Measurements from ENCODE around the gene EBF3.

DNA sequence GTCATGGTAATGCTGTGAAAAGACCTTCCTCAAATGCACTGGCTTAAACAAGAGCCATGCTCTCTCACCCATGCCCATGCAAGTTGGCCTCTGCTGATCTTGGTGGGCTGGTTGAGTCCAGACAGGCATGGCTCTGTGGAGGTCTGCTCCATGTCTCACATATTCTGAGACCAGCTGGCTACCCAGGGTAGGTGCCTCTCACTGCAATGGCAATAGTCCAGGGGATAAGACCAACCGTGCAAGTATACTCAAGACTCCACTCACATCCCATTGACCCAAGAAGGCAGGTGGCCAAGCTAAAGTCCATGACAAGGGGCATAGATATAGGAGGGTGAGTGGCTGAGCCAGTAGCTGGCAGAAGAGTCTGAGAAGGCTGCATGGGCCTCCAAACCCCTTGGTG is 14.2 kb upstream of the EBF3 start:
- TF ChIP-seq, protein P1, sequence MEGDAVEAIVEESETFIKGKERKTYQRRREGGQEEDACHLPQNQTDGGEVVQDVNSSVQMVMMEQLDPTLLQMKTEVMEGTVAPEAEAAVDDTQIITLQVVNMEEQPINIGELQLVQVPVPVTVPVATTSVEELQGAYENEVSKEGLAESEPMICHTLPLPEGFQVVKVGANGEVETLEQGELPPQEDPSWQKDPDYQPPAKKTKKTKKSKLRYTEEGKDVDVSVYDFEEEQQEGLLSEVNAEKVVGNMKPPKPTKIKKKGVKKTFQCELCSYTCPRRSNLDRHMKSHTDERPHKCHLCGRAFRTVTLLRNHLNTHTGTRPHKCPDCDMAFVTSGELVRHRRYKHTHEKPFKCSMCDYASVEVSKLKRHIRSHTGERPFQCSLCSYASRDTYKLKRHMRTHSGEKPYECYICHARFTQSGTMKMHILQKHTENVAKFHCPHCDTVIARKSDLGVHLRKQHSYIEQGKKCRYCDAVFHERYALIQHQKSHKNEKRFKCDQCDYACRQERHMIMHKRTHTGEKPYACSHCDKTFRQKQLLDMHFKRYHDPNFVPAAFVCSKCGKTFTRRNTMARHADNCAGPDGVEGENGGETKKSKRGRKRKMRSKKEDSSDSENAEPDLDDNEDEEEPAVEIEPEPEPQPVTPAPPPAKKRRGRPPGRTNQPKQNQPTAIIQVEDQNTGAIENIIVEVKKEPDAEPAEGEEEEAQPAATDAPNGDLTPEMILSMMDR (IDR thresholded peaks at IDR 0.05) = no peak
- TF ChIP-seq SIN3A (IDR thresholded peaks at IDR 0.05; ENCODE audit: borderline replicate concordance, insufficient read depth, low read depth, low read length) = no peak
